Endothelial cell (in vitro differentiated cells): Measurements from ENCODE around the gene MACROD2. TPM values are rescaled to one million over a fixed set of nuclear protein-coding genes. Genes with fewer than 3 reads are reported as not detected.

Experiments used
- DNase-seq: peaks from one replicate; pipeline ENCODE4 v3.0.0; 2021; ENCODE audit warnings: low spot score
- H3K27ac Mint-ChIP-seq: one replicate; pipeline ENCODE4 v1.8.0; 2021; ENCODE audit warnings: mixed read lengths, inconsistent platforms; ENCODE audit not compliant: unreplicated experiment
- H3K27me3 Mint-ChIP-seq: one replicate; pipeline ENCODE4 v1.8.0; 2021; ENCODE audit warnings: mild to moderate bottlenecking, moderate library complexity, mixed read lengths, inconsistent platforms; ENCODE audit not compliant: unreplicated experiment
- H3K36me3 Mint-ChIP-seq: one replicate; pipeline ENCODE4 v1.8.0; 2021; ENCODE audit warnings: mild to moderate bottlenecking, low read depth, mixed read lengths, inconsistent platforms; ENCODE audit not compliant: unreplicated experiment
- H3K4me1 Mint-ChIP-seq: one replicate; pipeline ENCODE4 v1.8.0; 2021; ENCODE audit warnings: mild to moderate bottlenecking, mixed read lengths, inconsistent platforms; ENCODE audit not compliant: unreplicated experiment
- H3K4me3 Mint-ChIP-seq: one replicate; pipeline ENCODE4 v1.8.0; 2021; ENCODE audit warnings: mild to moderate bottlenecking, mixed read lengths, inconsistent platforms; ENCODE audit not compliant: unreplicated experiment
- H3K9me3 Mint-ChIP-seq: one replicate; pipeline ENCODE4 v1.8.0; 2021; ENCODE audit warnings: mixed read lengths, inconsistent platforms; ENCODE audit not compliant: unreplicated experiment
- total RNA-seq: library from RNA; stranded (reverse); fragmentation: NEBNext Ultra II Directional; extraction: Animal tissue kit (Norgen Biotek cat#: 25700); gene quantifications from one replicate; pipeline ENCODE4 v1.2.1, GENCODE V29; 2021; ENCODE audit not compliant: unreplicated experiment
- TF ChIP-seq, protein P1 (sequence below): fragments of 200-600 bp; sonication (generic); IDR thresholded peaks from one replicate; pipeline ENCODE4 v1.5.0; 2021; ENCODE audit warnings: antibody characterized with exemption; ENCODE audit not compliant: unreplicated experiment

Gene MACROD2
- total RNA-seq, 1 donor from 2014 or later: 6.4 TPM

DNA sequence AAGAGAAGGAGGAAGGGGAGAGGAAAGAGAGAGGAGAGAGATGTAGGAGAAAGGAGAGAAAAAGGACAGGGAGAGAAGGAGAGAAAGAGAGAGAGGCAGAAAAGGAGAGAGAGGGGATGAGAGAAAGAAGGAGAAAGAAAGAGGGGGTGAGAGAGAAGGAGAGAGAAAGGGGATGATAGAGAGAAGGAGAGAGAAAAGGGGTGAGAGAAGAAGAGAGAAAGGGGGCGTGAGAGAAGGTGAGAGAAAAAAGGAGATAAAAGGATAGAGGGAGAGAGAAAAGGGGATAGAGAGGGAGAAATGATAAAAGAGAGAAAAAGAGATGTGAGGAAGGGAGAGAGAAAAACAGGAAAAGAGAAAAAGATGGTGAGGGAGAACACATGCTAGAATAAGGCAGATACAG lies 1644.5 kb downstream of the MACROD2 start:
- H3K4me3 Mint-ChIP-seq: no peak overlapping the region
- H3K36me3 Mint-ChIP-seq: no peaks in the 10 kb centered on the region
- H3K27me3 Mint-ChIP-seq: no peaks in the 10 kb centered on the region
- no peak overlapping the region for H3K27ac Mint-ChIP-seq
- no peak for DNase-seq
- H3K9me3 Mint-ChIP-seq: no peaks in the 10 kb centered on the region
- H3K4me1 Mint-ChIP-seq: no peaks in the 10 kb centered on the region
- TF ChIP-seq, protein P1, sequence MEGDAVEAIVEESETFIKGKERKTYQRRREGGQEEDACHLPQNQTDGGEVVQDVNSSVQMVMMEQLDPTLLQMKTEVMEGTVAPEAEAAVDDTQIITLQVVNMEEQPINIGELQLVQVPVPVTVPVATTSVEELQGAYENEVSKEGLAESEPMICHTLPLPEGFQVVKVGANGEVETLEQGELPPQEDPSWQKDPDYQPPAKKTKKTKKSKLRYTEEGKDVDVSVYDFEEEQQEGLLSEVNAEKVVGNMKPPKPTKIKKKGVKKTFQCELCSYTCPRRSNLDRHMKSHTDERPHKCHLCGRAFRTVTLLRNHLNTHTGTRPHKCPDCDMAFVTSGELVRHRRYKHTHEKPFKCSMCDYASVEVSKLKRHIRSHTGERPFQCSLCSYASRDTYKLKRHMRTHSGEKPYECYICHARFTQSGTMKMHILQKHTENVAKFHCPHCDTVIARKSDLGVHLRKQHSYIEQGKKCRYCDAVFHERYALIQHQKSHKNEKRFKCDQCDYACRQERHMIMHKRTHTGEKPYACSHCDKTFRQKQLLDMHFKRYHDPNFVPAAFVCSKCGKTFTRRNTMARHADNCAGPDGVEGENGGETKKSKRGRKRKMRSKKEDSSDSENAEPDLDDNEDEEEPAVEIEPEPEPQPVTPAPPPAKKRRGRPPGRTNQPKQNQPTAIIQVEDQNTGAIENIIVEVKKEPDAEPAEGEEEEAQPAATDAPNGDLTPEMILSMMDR: no peak

DNA sequence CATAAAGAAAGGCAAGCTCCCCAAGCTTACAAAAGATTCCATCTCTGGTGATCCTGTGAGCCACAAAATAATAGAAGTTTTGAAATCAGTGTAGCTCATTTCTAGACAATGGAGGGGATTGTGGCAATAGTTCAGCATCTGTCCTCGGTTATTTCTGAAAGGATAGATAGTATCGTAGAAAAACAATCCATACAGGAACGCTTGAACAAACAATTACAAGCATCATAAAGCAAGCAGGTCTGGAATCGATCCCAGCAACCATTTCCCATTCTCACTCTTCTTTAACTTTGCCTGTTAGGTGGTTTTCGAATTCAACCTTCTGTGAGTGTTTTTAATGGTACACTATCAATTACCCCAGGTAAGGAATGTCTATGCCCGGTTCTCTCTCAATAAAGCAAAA lies 1646.8 kb downstream of the MACROD2 start:
- no peaks in the 10 kb centered on the region for H3K4me1 Mint-ChIP-seq
- no peak overlapping the region for H3K27ac Mint-ChIP-seq
- H3K4me3 Mint-ChIP-seq: no peak overlapping the region
- H3K27me3 Mint-ChIP-seq: no peaks in the 10 kb centered on the region
- no peak for DNase-seq
- no peaks in the 10 kb centered on the region for H3K9me3 Mint-ChIP-seq
- TF ChIP-seq, protein P1: no peak
- no peaks in the 10 kb centered on the region for H3K36me3 Mint-ChIP-seq

DNA sequence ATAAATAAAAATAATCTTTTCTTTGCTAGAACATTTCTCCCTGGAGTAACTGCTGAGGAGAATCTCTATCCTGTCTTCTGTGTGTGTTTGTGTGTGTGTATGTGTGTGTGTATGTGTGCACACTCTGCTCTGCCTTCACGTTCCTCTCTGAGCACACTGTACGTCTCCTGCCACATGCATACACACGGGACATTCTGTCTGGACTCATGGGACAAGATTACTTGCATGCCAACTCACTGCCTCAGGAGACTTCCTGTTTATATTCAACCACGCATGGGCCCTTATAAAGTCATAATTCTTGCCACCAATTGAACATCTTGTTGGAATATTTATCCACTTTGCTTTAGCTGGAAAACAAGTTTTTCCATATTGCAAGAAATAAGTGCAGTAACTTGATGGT lies 1647.4 kb downstream of the MACROD2 start:
- Mint-ChIP-seq H3K36me3 (no peaks in the 10 kb centered on the region), H3K27ac (no peak overlapping the region), H3K4me1 (no peaks in the 10 kb centered on the region), H3K27me3 (no peaks in the 10 kb centered on the region), H3K4me3 (no peak overlapping the region), H3K9me3 (no peaks in the 10 kb centered on the region)
- no peak for DNase-seq
- TF ChIP-seq, protein P1: no peak

DNA sequence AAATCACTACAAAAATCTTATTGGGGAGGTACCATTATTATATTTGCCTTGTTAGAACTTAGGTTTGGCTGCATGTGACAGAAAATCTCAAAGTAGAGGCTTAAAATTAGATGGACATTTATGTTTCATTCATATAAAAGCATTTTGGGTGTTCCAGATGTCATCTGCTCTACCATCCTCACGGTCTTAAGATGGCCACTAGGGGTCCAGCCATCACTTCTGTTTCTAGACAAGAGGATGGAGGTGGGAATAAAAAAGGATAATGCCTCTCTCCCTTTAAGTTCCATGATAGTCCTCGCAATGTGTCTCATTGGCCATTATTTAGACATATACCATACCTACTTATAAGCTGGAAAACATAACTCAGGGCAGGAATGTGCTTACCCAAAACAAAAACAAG lies 1648.4 kb downstream of the MACROD2 start:
- Mint-ChIP-seq H3K27me3 (no peaks in the 10 kb centered on the region), H3K4me1 (no peaks in the 10 kb centered on the region), H3K27ac (no peak overlapping the region), H3K4me3 (no peak overlapping the region), H3K36me3 (no peaks in the 10 kb centered on the region), H3K9me3 (no peaks in the 10 kb centered on the region)
- DNase-seq: no peak
- TF ChIP-seq, protein P1: peak; percentile 37

DNA sequence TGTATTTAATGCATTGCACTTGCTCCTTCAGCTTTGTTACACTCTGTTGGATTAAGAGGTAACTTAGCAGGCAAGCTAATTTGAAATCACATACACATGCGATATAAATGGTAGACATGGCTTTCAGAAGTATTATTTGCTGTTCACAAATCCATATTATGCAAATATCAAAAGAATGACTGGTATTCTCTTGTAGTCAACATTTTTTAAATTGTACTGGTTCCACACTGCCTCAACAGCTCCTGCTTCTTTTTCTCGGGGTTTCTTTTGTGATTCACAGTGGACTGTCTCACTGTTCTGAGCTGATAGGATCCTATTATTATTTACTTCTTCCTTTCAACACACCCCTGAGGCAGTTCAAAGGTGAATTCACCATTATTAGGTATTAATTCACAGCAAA lies 1650.5 kb downstream of the MACROD2 start:
- TF ChIP-seq, protein P1: no peak
- no peak overlapping the region for H3K27ac Mint-ChIP-seq
- DNase-seq: no peak
- H3K4me3 Mint-ChIP-seq: no peak overlapping the region
- no peaks in the 10 kb centered on the region for H3K27me3 Mint-ChIP-seq
- no peaks in the 10 kb centered on the region for H3K9me3 Mint-ChIP-seq
- H3K4me1 Mint-ChIP-seq: no peaks in the 10 kb centered on the region
- H3K36me3 Mint-ChIP-seq: no peaks in the 10 kb centered on the region
